Vagina (tissue), 2 donors: ENCODE results near the gene SGCD.

Source experiments
- CTCF ChIP-seq, 3 experiments: fragments of 450-650 bp in 2 of 3; fragments of 200-600 bp in 1 of 3; sonication (generic) in 1 of 3; IDR thresholded peaks; one replicate each; pipeline ENCODE4 v1.5.1; 2017 to 2019; ENCODE audit warnings: antibody characterized with exemption in 3 of 3, mild to moderate bottlenecking in 2 of 3, moderate library complexity in 2 of 3
- POLR2A ChIP-seq, 2 donors: fragments of 450-650 bp; IDR thresholded peaks; one replicate each; pipeline ENCODE4 v1.6.1; 2017; ENCODE audit warnings: antibody characterized with exemption in 2 of 2, mild to moderate bottlenecking in 2 of 2, moderate library complexity in 2 of 2
- POLR2AphosphoS5 ChIP-seq, 2 donors: sonication (generic); formaldehyde crosslinking; IDR thresholded peaks; one replicate each; pipeline ENCODE4 v1.9.0; 2017; ENCODE audit warnings: antibody characterized with exemption in 2 of 2, mild to moderate bottlenecking in 2 of 2, low read depth in 1 of 2; ENCODE audit not compliant: insufficient read depth in 1 of 2

GRCh38 chr5:156589946-156590216 is 262.9 kb downstream of the SGCD start:
- TF ChIP-seq CTCF (IDR thresholded peaks at IDR 0.05) = no peak
- TF ChIP-seq POLR2A (IDR thresholded peaks at IDR 0.05) = no peak
- no peak for TF ChIP-seq POLR2AphosphoS5 (IDR thresholded peaks at IDR 0.05; ENCODE audit: insufficient read depth in 1 of 2, low read depth in 1 of 2)
